Measurements from ENCODE around the gene SLC6A19.

SLC6A19 gene

GRCh38 chr5:1203311-1203967 lies 2.0 kb downstream of the SLC6A19 start:
- TF ChIP-seq CTCF (IDR thresholded peaks at IDR 0.05; ENCODE audit: insufficient read depth, low read length, poor library complexity, severe bottlenecking): no peak
- Histone ChIP-seq H4K20me1 (ENCODE audit: low read depth, low read length) (no peaks in the 10 kb centered on the region), H3K27me3 (ENCODE audit: low read length) (no peaks in the 10 kb centered on the region)

GRCh38 chr5:1203968-1204692 lies 2.7 kb downstream of the SLC6A19 start:
- H4K20me1 ChIP-seq (ENCODE audit: low read depth, low read length): no peaks in the 10 kb centered on the region
- H3K36me3 ChIP-seq (ENCODE audit: low read length): no peaks in the 10 kb centered on the region
- H3K27me3 ChIP-seq (ENCODE audit: low read length): no peaks in the 10 kb centered on the region
- TF ChIP-seq EZH2phosphoT487 (conservative IDR thresholded peaks at IDR 0.05; ENCODE audit: low read length) (no peak), CTCF (IDR thresholded peaks at IDR 0.05; ENCODE audit: insufficient read depth, low read length, poor library complexity, severe bottlenecking) (no peak)
- H2AFZ ChIP-seq (ENCODE audit: low read depth, low read length, severe bottlenecking): no peak overlapping the region
- H3K9me2 ChIP-seq (replicated peaks; ENCODE audit: insufficient read depth, low read length): no peaks in the 10 kb centered on the region
- H3K4me3 ChIP-seq (ENCODE audit: insufficient read depth, low read length, poor library complexity, severe bottlenecking): no peak overlapping the region
- no peaks in the 10 kb centered on the region for H3K79me2 ChIP-seq (ENCODE audit: insufficient read depth, low read length)
- H3K9me3 ChIP-seq (ENCODE audit: insufficient read depth, low read length): no peaks in the 10 kb centered on the region
- H3K4me2 ChIP-seq (ENCODE audit: low read depth, low read length, poor library complexity, severe bottlenecking): no peak overlapping the region
- no peak overlapping the region for H3K9ac ChIP-seq (ENCODE audit: low read length)
- no peaks in the 10 kb centered on the region for H3F3A ChIP-seq (ENCODE audit: insufficient read depth)
- H3K27ac ChIP-seq (ENCODE audit: low read depth, low read length): no peak overlapping the region

More at GRCh38 chr5:1203311-1203967, 2.0 kb downstream of the SLC6A19 start:
- Histone ChIP-seq H3K79me2 (ENCODE audit: insufficient read depth, low read length) (no peaks in the 10 kb centered on the region), H3K4me2 (ENCODE audit: low read depth, low read length, poor library complexity, severe bottlenecking) (no peak overlapping the region), H3K9me3 (ENCODE audit: insufficient read depth, low read length) (no peaks in the 10 kb centered on the region), H3K4me3 (ENCODE audit: insufficient read depth, low read length, poor library complexity, severe bottlenecking) (no peak overlapping the region), H3K9me2 (replicated peaks; ENCODE audit: insufficient read depth, low read length) (no peaks in the 10 kb centered on the region), H3K36me3 (ENCODE audit: low read length) (no peaks in the 10 kb centered on the region), H3K9ac (ENCODE audit: low read length) (no peak overlapping the region), H3K27ac (ENCODE audit: low read depth, low read length) (no peak overlapping the region), H2AFZ (ENCODE audit: low read depth, low read length, severe bottlenecking) (no peak overlapping the region), H3F3A (ENCODE audit: insufficient read depth) (no peaks in the 10 kb centered on the region)

GRCh38 chr5:1204693-1205242 lies 3.4 kb downstream of the SLC6A19 start:
- no peak overlapping the region for H3K4me3 ChIP-seq (ENCODE audit: insufficient read depth, low read length, poor library complexity, severe bottlenecking)
- H3K9ac ChIP-seq (ENCODE audit: low read length): no peak overlapping the region
- no peak overlapping the region for H3K4me2 ChIP-seq (ENCODE audit: low read depth, low read length, poor library complexity, severe bottlenecking)
- H3F3A ChIP-seq (ENCODE audit: insufficient read depth): no peaks in the 10 kb centered on the region
- H2AFZ ChIP-seq (ENCODE audit: low read depth, low read length, severe bottlenecking): no peak overlapping the region
- no peaks in the 10 kb centered on the region for H4K20me1 ChIP-seq (ENCODE audit: low read depth, low read length)
- no peaks in the 10 kb centered on the region for H3K9me3 ChIP-seq (ENCODE audit: insufficient read depth, low read length)
- H3K79me2 ChIP-seq (ENCODE audit: insufficient read depth, low read length): no peaks in the 10 kb centered on the region
- H3K36me3 ChIP-seq (ENCODE audit: low read length): no peaks in the 10 kb centered on the region
- no peaks in the 10 kb centered on the region for H3K27me3 ChIP-seq (ENCODE audit: low read length)
- no peaks in the 10 kb centered on the region for H3K9me2 ChIP-seq (replicated peaks; ENCODE audit: insufficient read depth, low read length)
- no peak overlapping the region for H3K27ac ChIP-seq (ENCODE audit: low read depth, low read length)
- no peak for TF ChIP-seq CTCF (IDR thresholded peaks at IDR 0.05; ENCODE audit: insufficient read depth, low read length, poor library complexity, severe bottlenecking)
- no peak for TF ChIP-seq EZH2phosphoT487 (conservative IDR thresholded peaks at IDR 0.05; ENCODE audit: low read length)

Measured in SU-DHL-6 (cell line).